HG03457 (cell line): ENCODE results near the gene SLC6A1.

Experiments
- ATAC-seq: cut with Tn5 transposase; IDR thresholded peaks from one replicate; pipeline ENCODE4 v1.9.1; 2021; ENCODE audit warnings: moderate number of reproducible peaks; ENCODE audit not compliant: unreplicated experiment

SLC6A1 gene

GRCh38 chr3:10992943-10993728 is 588 bp downstream of the SLC6A1 start:
- no peak for ATAC-seq

GRCh38 chr3:10993729-10994065 is 1.1 kb downstream of the SLC6A1 start:
- ATAC-seq: no peak

GRCh38 chr3:10994306-10994705 is 1.8 kb downstream of the SLC6A1 start:
- no peak for ATAC-seq

GRCh38 chr3:10995871-10996270 is 3.3 kb downstream of the SLC6A1 start:
- no peak for ATAC-seq

GRCh38 chr3:10996345-10997013 is 3.9 kb downstream of the SLC6A1 start:
- no peak for ATAC-seq

DNA sequence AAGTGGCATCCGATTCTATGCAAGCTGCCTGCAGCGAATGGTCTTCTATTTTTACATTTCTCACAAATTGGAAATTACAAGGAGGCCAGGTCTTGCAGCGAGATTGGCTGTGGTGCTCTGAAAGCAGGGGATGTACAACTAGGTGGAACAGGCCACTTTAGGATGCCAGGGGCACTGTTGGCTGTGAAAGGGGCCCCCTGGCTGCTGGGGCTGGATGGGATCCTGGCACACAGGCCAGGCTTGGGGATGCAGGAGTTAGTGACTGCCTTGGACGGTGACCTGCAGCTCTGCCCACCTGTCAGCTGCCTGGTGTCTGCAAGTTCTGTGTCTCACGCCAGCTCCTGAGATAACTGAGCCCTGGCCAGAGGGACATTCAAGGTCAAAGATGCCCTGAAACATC is 4.6 kb downstream of the SLC6A1 start:
- no peak for ATAC-seq

- no peak for ATAC-seq
These were observed 6.0 kb downstream of the SLC6A1 start for GRCh38 chr3:10998542-10998941.

GRCh38 chr3:10999221-11000107 is 6.9 kb downstream of the SLC6A1 start:
- no peak for ATAC-seq

DNA sequence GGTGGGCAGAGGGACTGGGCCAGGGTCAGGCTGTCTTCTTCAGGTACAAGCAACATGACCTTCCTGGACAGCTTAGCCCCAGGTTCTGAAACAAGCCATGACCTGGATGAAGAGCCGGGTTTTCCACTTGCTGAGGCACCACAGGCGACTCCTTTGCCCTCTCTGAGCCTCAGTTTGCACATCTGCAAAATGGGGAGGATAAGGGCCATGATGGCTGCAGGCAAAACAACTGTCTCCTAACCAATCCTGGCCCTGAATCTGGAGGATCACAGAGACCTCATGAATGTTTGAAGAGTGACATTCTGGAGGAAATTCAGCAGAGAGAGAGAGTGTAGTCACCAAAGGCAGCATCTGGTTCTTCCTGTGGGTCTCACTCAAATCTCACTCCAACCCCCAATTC is 8.0 kb downstream of the SLC6A1 start:
- no peak for ATAC-seq

- ATAC-seq: no peak
These were observed 8.6 kb downstream of the SLC6A1 start for GRCh38 chr3:11001020-11001657.

DNA sequence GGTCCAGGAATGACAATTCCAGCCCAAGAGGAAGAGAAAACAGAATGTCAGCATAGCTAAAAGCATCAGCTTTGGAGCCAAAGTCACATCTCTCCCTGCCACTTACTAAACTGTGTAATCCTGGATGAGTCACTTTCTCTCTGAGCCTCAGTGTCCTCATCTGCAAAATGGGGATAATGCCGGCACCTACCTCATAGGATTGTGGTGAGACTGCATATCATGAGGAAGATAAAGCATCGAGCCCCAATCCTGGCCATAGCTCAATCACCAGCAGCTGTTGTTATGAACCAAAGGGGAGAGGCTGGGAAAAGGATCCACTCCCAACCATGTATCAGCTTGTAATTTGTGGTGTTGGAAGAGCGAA is 9.1 kb downstream of the SLC6A1 start:
- ATAC-seq: no peak

GRCh38 chr3:11002371-11002807 is 9.8 kb downstream of the SLC6A1 start:
- ATAC-seq: no peak

DNA sequence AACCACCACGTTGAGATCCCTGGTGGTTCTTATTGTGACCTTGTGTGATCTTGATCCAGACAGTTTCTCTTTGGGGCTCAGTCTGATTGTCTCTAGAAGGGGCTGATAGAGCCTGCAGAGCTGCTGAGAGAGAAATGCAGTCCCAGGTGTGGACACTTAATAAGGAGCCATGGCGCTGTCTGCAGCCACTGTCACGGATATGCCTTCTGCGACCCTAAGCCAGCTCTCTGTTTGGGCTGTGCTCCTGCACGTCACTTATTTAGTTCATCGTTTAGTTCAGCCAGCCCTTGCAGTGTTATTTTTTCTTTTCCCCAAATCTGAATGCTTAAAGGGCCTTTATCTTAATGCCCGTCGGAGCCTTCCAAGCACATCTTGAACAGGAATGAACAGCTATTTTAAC is 12.0 kb downstream of the SLC6A1 start:
- ATAC-seq: no peak

GRCh38 chr3:11005686-11006256 is 13.2 kb downstream of the SLC6A1 start:
- no peak for ATAC-seq

GRCh38 chr3:11006986-11007933 is 14.7 kb downstream of the SLC6A1 start:
- no peak for ATAC-seq

GRCh38 chr3:11009898-11010297 is 17.4 kb downstream of the SLC6A1 start:
- no peak for ATAC-seq

DNA sequence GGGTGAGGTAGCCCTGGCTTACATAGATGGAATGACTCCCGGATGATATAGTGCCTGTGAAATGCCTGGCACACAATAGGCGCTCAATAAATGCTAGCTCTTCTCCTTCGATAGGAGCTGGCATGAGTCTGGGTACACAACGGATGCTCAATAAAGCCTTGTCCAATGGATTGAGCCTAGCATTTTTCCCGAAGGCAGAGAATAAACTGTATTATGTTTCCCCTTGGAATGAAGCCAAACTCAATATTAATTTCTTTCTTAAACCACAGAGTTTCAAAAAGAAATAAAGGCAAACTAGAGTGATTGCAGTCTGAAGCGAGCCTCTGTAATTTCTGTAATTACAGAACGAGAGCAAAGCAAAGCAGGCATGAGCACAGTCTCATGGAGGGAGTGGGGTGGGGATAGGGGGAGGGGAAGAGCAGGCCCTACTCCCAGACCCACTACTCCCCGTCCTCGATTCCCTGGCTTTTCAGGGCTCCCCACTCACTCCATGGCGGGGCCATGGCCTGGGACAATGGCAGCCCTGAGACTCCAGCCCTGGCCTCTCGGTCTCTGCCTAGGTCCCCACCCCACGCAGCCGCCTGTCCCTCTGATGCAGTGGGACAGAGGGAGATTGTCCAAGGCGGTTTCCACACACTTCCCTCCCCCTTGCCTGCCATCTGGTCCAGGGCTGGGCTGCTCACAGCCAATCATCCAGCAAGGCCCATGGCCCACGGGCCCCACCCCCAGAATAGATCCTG is 18.0 kb downstream of the SLC6A1 start:
- ATAC-seq: no peak

DNA sequence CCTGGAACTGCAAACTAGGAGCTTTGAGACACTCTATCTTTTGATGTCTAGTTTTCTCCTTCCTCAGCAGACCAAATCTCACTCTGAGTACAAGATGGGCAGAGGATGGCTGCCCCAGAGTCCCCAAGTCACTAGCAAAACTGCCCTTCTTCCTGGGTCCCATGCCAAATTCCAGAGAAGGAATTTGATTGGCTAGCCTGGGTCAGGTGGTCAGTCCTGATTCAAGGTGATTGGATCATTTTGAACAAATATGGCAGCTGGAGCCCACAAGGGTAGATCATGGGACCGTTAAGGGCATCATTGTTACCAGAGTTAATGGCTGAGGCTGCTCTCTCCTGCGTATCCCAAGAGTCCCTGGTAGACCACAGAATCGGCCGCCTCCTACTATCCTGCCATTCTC is 21.7 kb downstream of the SLC6A1 start:
- no peak for ATAC-seq

DNA sequence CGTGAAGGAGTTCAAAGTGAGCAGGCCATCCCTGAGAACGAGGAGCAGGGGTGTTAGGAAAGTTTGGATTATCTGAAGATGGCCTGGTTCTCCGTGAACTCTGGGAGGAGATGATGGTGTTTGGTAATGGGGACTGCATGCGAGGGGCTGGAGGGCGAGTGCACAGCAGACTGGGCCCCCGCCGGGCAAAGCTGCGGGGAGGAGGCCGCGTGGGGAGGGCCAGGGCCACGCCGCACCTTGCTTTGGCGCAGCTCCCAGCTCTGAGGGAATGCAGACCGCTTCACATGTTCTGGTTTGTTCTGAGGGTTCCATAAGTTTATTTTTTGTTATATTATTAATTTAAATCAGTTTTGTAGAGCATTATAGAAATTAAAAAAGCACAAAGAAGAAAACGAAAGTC is 22.2 kb downstream of the SLC6A1 start:
- no peak for ATAC-seq
